Umbilical cord (tissue), 2 donors: ENCODE results near the gene TRAF5. TPM values are rescaled to one million over a fixed set of nuclear protein-coding genes. Genes with fewer than 3 reads are reported as not detected.
"Not testable (repeated sequence)": the region's sequence is repeated elsewhere in the genome, so short reads cannot be mapped to it uniquely, and the experiment has no call there.

Experiments
- DNase-seq: peaks from one replicate; pipeline ENCODE4 v3.0.0-alpha.2; 2015; ENCODE audit warnings: low spot score
- total RNA-seq: library from RNA; depleted of rRNA; stranded (reverse); fragments of >200 nt; gene quantifications from one replicate; pipeline ENCODE4 v1.2.3, GENCODE V29; 2014; ENCODE audit warnings: low replicate concordance; ENCODE audit not compliant: insufficient read depth

The TRAF5 gene
- total RNA-seq, 1 donor from 2014 or later = 65.0 TPM

DNA sequence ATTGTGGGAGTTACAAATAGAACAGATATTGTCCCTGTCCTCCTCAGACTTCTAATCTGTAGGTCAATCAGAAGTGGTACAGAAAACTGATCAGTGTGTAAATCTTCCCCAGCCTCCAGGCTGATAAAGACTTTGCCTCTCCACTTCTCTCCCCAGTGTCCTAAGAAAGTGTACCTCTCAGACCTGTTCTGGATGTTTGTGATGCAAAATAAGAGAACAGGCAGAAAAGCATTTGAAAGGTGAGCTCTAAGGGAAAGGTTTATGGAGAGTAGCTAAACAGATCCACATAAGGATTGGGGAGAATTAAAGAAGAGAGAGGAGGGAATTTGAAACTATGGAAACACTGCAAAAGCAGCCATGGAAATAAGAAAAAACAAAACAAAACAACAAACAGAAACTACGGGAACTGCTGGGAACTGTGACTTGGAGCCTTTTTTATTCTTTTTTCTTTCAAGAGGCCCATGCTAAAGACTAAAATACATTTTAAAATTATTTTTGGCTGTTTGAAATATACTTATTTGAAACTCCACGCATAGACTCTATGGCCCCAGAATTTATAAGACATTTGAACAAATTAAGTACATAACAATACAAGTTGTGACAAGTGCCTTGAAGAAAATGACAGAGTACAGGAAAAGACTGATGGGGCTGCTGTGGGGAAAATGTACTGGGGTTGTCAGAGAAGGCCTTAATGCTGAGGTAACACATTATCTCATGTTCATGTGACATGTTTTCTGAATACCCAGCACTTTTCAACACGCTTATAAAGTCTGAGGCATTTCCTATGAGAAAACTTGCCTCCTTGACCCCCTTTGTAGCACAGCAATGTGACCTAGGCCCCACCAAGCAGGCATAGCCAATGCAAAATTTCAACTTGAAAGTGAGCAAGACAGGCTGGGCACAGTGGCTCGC, 51.2 kb downstream of the TRAF5 start:
- DNase-seq = peak; percentile 30

DNA sequence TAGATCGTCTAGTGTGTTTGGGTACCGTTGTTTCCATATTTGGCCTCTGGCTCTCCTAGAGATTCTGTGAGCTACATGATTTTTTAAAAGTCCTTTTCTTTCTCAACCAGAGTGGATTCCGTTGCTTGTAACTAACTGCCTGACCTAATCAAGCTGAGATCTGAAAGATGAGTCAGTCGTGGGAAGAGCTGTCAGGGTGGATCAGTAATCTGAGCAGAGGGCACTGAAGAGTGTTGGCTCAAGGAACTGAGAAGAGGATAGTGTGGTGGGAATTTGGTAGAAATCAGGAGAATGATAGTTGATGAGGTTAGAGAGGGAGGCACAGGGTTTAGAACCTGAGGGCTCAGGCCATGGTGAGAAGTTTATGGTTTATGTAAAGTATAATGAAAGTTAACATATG, 52.2 kb downstream of the TRAF5 start:
- DNase-seq = peak; percentile 31

DNA sequence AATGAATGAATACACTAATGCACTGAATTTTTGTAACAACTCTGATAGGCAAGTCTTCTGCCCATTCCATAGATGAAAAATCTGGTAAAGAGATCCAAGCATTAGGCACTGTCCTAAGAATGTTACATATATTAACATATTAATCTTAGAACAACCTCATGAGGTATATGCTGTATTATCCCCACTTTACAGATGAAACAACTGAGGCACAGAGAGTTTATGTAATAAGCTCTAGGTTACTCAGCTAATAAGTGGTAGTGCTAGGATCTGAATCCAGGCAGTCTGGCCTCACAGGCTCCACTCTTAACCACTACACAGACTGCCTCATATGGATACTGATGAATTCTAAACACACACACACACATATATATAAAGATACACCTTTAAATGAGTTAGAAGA, 52.8 kb downstream of the TRAF5 start:
- no peak for DNase-seq

DNA sequence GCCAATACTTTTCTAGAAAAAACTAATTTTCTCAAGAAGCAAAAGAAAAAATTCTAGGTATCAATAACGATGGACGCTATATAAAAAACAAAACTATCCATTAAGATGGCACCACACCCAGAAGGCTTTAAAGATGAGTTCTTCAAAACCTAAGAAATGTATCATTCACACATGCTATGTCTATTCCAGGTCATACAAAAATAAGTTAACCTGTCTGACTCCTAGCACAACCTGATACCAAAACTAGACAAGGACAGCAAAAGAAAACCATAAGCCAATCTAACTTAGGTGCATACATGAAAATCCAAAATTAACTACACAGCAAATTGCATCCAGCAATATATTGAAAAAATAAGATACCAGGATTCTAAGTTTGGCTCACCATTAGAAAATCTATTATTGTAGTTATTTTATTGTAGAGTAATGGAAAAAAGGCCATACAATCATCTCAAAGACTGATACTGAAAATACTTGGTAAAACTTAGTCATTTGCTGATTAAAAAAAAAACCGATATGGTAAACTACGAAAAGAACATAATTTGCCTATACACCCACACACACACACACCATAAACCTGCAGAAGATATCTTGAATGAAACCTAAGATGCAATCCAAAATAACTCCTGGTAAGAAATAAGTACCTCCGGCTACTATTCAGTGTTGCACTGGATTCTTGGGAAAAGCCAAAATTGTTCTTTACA, 55.0 kb downstream of the TRAF5 start:
- no peak for DNase-seq

DNA sequence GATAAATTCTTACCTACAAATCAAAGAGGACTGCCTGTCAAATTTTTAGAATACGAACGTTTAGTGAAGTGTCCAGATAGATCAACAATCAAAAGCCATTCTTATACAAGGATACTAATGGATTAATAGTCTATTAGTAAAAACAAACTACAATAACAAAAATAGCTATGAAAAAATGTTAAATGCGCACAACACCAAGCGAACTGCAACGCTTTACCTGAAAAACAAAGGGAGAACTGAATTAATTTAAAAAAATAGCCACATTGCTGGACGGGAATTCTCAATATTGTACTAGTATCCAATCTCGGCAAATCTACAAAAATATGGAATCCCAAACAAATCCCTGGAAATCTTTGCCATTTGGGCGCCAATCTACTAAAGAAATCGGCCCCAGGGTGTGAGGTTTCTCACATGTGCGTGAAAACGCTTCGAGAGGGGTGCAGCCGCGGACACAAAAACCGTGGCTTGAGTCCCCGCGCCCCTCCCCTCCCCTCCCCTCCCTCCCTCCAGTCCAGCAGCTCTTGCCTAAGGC, 55.6 kb downstream of the TRAF5 start:
- no peak for DNase-seq

DNA sequence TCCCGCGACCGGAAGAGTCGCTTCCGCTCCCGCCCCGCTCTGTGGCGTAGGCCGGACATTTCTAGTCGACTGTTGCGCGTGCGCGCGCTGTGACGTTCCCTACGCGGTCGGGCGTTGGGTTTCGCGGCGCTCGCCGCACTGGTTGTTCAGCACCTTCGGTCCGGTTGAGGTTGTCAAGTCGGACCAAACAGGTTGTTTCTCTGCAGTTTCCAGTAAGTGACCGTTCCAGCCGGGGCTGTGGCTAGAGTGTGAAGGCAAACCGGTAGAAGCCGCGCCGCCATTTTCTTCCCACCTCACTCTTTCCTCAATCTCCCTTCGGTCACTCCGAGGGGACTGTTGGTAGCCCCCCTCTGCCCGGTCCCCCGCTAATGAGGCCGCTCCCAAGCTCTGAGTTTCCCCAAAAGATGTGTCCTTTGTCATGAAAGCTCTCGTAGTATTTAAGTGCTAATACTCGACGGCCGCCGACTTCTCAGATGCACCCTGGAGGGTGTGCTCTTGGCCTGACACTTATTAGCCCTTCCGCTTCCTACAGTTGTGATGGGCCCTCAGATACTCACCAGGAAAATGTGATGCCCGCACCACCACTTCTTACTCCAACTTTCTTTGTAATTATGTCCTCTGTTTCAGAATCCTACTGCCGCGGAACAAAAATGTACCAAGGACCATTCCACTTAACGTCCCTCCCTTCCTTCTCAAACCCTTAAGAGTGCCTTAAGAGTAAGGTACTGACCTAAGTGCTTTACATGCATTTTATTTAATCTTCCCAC, 56.3 kb downstream of the TRAF5 start:
- DNase-seq = peak; percentile 97

DNA sequence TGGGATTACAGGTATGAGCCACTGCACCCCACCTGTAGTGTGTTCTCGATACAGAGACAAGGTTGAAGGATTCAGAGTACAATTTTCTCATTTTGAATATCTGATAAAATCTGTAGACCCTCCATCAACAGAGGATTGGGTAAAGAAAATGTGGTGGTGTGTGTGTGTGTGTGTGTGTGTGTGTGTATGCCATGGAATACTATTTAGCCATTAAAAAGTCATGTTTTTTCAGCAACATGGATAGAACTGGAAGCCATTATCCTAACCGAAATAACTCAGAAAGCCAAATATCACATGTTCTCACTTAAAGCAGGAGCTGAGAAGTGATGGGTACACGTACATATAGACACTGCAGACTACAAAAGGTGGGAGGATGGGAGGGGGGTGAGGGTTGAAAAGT, 57.9 kb downstream of the TRAF5 start:
- no peak for DNase-seq

DNA sequence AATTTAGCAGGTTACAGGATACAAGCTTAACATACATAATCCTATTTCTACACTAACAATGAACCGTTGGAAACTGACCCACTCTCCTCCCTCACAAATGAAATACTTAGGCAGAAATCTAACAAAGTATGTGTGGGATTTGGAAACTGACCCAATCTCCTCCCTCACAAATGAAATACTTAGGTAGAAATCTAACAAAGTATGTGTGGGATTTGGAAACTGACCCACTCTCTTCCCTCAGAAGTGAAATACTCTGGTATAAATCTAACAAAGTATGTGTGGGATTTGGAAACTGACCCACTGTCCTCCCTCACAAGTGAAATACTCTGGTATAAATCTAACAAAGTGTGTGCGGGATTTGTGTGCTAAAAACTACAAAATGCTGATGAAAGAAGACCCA, 60.3 kb downstream of the TRAF5 start:
- no peak for DNase-seq

DNA sequence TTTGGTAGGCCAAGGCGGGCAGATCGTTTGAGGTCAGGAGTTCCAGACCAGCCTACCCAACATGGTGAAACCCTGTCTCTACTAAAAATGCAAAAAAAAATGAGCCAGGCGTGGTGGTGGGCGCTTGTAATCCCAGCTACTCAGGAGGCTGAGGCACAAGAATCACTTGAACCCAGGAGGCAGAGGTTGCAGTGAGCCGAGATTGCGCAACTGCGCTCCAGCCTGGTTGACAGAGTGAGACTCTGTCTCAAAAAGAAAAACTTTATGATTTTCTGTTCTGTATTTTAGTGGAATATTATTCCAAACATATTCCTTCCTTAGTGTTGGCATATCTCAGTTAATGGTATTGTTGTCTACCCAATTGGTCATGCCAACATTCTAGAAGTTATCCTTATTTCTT, 64.2 kb downstream of the TRAF5 start:
- DNase-seq = not testable (repeated sequence)

DNA sequence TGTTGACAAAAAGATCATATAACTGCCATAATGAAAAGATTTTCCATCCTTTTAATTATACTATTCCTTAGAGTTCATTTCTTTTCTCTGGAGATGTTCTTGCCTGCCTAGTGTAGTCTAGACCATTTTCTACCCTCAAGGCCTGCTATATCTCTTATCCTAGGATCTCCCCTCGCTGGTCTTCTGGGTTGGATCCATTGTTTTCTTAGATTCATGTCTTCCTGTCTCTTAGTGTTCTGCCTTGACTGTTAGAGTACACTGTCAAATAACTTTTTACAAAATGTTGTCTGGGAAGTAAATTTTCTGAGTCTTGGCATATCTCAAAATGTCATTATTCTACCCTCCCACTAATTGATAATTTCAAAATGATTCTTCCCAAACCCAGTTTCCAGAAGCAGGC, 66.6 kb downstream of the TRAF5 start:
- no peak for DNase-seq

DNA sequence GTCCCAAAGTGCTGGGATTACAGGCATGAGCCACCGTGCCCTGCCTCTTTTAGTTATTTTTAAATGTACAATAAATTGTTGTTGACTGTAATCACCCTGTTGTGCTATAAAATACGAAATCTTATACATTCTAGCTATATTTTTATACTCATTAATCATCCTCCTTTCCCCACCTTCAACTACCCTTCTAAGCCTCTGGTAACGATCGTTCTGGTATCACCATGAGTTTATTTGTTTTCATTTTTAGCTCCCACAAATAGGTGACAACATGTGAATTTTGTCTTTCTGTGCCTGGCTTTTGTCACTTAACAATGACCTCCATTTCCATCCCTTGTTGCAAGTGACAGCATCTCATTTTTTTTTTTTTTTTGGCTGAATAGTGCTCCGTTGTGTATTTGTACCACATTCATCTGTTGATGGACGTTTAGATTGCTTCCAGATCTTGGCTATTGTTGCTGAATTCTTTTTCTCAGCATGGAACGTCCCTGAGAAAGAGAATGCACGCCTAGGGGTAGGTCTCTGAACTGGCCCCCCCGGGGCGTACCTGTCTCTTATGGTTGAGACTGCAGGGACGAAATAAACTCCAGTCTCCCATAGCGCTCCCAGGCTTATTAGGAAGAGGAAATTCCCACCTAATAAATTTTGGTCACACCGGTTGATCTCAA, 71.8 kb downstream of the TRAF5 start:
- DNase-seq = not testable (repeated sequence)

DNA sequence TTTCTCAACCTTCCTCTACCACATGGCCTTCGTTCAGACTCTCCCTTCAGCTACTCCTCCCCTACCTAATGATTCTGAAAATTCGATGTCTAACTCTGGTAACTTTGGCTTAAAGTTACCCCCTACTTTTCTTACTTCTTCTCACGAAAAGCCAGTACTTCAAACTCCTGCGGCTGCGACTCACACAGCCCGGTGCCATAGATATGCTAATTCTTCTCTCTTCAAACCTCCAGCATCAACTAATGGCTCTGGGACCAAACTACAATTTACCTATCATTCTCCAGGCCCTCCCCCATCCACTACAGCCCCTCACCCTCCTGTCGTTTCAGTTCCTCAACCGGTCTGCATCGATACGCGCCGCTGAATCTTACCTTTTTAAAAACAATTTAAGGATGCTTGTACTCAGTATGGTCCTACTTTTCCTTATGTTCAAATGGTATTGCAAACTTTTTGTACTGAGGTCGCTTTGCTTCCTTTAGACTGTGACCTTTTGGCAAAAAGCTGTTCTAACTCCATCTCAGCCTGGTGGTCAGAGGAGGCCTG, 73.3 kb downstream of the TRAF5 start:
- DNase-seq = not testable (repeated sequence)

DNA sequence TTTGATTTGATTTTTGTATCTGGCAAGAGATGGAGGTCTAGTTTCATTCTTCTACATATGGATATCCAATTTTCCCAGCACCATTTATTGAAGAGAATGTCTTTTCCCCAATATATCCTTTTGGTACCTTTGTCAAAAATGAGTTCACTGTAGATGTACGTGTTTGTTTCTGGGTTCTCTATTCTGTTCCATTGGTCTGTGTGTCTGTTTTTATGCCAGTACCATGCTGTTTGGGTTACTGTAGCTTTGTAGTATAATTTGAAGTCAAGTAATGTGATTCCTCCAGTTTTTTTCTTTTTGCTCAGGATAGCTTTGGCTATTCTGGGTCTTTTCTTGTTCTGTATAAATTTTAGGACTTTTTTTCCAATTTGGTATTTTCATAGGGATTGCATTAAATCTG, 75.1 kb downstream of the TRAF5 start:
- DNase-seq = not testable (repeated sequence)

DNA sequence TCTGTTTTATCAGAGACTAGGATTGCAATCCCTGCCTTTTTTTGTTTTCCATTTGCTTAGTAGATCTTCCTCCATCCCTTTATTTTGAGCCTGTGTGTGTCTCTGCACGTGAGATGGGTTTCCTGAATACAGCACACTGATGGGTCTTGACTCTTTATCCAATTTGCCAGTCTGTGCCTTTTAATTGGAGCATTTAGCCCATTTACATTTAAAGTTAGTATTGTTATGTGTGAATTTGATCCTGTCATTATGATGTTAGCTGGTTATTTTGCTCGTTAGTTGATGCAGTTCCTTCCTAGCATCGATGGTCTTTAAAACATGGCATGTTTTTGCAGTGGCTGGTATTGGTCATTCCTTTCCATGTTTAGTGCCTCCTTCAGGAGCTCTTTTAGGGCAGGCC, 79.5 kb downstream of the TRAF5 start:
- DNase-seq = not testable (repeated sequence)

DNA sequence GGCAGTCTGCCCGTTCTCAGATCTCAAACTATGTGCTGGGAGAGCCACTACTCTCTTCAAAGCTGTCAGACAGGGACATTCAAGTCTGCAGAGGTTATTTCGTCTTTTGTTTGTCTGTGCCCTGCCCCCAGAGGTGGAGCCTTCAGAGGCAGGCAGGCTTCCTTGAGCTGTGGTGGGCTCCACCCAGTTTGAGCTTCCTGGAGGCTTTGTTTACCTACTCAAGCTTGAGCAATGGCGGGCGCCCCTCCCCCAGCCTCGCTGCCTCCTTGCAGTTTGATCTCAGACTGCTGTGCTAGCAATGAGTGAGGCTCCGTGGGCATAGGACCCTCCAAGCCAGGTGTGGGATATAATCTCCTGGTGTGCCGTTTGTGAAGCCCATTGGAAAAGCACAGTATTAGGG, 81.1 kb downstream of the TRAF5 start:
- DNase-seq = not testable (repeated sequence)

DNA sequence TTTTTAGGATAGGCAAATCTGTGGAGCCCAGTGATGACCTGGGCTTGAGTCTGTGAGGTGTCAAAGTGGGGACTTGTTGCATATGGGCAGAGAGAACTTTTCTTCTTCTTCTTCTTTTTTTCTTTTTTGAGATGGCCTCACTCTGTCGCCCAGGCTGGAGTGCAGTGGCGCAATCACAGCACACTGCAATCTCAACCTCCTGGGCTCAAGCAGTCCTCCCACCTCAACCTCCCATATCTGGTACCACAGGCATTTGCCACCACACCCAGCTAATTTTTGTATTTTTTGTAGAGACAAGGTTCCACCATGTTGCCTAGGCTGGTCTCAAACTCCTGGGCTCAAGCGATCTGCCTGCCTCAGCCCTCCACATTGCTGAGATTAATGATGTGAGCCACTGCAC, 85.0 kb downstream of the TRAF5 start:
- DNase-seq = no peak

DNA sequence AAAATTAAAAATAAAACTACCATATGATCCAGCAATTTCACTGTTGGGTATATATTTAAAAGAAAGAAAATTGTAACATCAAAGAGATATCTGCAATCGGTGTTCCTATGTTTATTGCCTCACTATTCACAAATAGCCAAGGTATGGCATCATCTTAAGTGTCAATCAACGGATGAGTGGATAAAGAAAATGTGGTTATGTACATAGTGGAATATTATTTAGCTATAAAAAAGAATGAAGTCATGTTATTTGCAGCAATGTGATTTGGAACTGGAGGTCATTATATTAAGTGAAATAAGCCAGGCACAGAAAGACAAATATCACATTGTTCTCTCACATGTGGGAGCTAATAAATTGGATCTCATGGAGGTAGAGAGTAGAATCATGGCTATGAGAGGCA, 89.1 kb downstream of the TRAF5 start:
- no peak for DNase-seq

DNA sequence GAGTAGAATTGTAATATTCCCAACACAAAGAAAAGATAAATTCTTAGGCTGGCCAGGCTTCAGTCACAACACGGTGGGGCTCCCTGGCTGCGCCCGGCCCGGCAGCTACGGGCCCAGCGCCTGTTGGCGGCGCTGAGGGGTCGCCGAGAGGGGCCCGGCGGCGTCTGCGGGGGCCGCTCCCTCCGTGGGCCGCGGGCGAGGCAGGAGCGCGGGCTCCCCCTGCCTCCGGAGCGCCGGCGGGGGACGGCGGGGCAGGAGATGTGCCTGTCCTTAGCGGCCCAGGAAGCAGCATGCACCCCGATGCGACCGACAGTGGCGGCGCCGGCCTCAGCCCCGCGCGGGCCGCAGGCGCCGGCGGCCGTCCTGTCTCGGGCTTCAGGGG, 89.6 kb downstream of the TRAF5 start:
- peak; percentile 12 for DNase-seq

DNA sequence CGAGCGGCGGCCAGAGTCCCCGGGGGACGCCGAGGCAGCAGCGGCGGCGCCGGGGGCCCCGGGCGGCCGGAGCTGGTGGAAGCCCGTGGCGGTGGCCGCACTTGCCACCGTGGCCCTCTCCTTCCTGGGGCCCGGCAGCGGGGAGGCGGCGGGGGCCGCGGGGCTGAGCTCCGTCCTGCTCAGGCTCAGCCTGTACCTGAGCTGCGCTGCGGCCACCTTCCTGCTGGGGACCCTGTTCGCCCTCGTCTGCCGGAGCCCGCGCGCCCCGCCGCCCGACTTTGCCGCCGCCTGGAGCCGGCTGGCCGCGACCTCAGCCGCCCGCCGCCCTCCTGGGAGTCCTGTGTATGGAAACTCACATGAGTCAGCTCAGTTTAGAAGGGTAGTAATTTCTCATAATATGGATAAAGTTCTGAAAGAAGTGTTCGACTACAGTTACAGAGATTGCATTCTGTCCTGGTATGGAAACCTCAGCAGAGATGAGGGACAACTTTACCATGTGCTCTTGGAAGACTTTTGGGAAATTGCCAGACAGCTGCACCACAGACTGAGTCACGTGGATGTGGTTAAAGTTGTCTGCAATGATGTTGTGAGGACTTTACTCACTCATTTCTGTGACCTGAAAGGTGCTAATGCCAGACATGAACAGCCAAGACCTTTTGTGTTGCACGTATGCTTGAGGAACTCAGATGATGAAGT, 90.1 kb downstream of the TRAF5 start:
- DNase-seq = peak; percentile 12

DNA sequence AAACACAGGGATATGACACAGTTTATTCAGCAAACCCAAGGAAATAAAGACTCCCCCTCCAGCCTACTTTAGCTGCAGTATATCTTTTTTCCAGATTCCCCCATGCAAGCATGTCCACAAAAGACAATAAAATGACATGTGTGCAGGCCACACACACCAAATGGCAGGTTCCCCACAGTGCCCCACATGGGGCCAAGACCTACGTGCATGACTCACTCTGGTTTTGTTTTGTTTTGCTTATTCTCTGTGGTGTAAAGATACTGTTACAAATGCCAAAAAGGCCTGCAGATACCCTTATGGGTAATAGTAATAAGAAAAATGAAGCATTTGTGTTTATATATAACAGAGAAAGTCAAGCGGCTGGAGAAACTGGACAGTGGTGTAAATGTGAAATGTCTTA, 93.8 kb downstream of the TRAF5 start:
- DNase-seq = no peak
